Endothelial cell of umbilical vein (primary cell): ENCODE measurements around the gene ABAT. TPM values are rescaled to one million over a fixed set of nuclear protein-coding genes. Genes with fewer than 3 reads are reported as not detected.

ENCODE experiments used
- BruUV-seq: library from RNA; stranded (reverse); fragments of 400-500 nt; replicated peaks from 2 replicates; lab custom pipeline; 2021; lab: Mats Ljungman, UMichigan
- CTCF ChIA-PET: fragments of 300-600, 350-600 bp; sonication (Branson Sonifier 250); formaldehyde crosslinking; loops from one replicate; lab custom pipeline; 2021; ENCODE audit warnings: antibody characterized with exemption, inconsistent platforms; lab: Charles Lee
- POLR2A ChIA-PET: fragments of 300-600, 350-600 bp; sonication (Branson Sonifier 250); formaldehyde crosslinking; loops from one replicate; lab custom pipeline; 2021; ENCODE audit warnings: antibody characterized with exemption, inconsistent platforms; lab: Charles Lee
- DNase-seq: peaks from one replicate; pipeline ENCODE4 v3.0.0-alpha.2; 2011; ENCODE audit warnings: low read depth, low spot score
- FAIRE-seq: peaks from 2 replicates; lab custom pipeline; 2011; peaks lifted over from hg19 to GRCh38; lab: Jason Lieb, UNC
- H2AFZ ChIP-seq: 2 replicates; pipeline ENCODE4 v1.6.0; 2012; ENCODE audit warnings: low read depth, low read length, control low read depth, inconsistent platforms
- H3K27ac ChIP-seq: 2 replicates; pipeline ENCODE4 v1.5.1; 2011; ENCODE audit warnings: low read depth, mild to moderate bottlenecking, control low read depth, low read length, moderate library complexity; ENCODE audit not compliant: insufficient read depth
- H3K27me3 ChIP-seq, 2 experiments: 2 replicates each; pipeline versions ENCODE4 v1.6.0 to v1.6.1; 2011; ENCODE audit warnings: low read length in 2 of 2, mixed read lengths in 1 of 2; ENCODE audit not compliant: control insufficient read depth in 2 of 2, insufficient read depth in 2 of 2
- H3K36me3 ChIP-seq, 2 experiments: 2 replicates in 1 of 2; 3 replicates in 1 of 2; pipeline ENCODE4 v1.5.1; 2011; ENCODE audit warnings: low read length in 2 of 2, mild to moderate bottlenecking in 1 of 2, moderate library complexity in 1 of 2; ENCODE audit not compliant: control insufficient read depth in 2 of 2, insufficient read depth in 2 of 2; ENCODE audit errors: extremely low read depth in 1 of 2
- H3K4me1 ChIP-seq: 3 replicates; pipeline ENCODE4 v1.5.1; 2011; ENCODE audit warnings: mild to moderate bottlenecking, low read length; ENCODE audit not compliant: control insufficient read depth, insufficient read depth; ENCODE audit errors: extremely low read depth
- H3K4me2 ChIP-seq: 2 replicates; pipeline ENCODE4 v1.6.1; 2011; ENCODE audit warnings: low read length, control low read depth, mixed read lengths; ENCODE audit not compliant: insufficient read depth
- H3K4me3 ChIP-seq, 3 experiments: fragments of 200-600 bp in 1 of 3; sonication (generic), shearing (Covaris generic) in 1 of 3; replicated peaks in 1 of 3; 2 replicates each; pipeline ENCODE4 v1.5.1; 2011 to 2016; ENCODE audit warnings: control low read depth in 3 of 3, low read length in 3 of 3, mild to moderate bottlenecking in 2 of 3, inconsistent platforms in 1 of 3, low read depth in 1 of 3, moderate library complexity in 1 of 3; ENCODE audit not compliant: insufficient read depth in 1 of 3
- H3K79me2 ChIP-seq: 2 replicates; pipeline ENCODE4 v1.6.0; 2012; ENCODE audit warnings: low read length, inconsistent platforms; ENCODE audit not compliant: control insufficient read depth, insufficient read depth
- H3K9ac ChIP-seq: replicated peaks from 2 replicates; pipeline ENCODE3; 2011; ENCODE audit warnings: low read length, control low read depth; ENCODE audit not compliant: insufficient read depth; ENCODE audit errors: extremely low read depth
- H3K9me1 ChIP-seq: replicated peaks from 3 replicates; pipeline ENCODE4 v1.6.0; 2011; ENCODE audit warnings: mild to moderate bottlenecking, low read length; ENCODE audit not compliant: control insufficient read depth, insufficient read depth; ENCODE audit errors: extremely low read depth
- H3K9me3 ChIP-seq: replicated peaks from 2 replicates; pipeline ENCODE4 v1.5.1; 2012; ENCODE audit warnings: low read length, inconsistent platforms; ENCODE audit not compliant: control insufficient read depth, insufficient read depth
- H4K20me1 ChIP-seq: replicated peaks from 2 replicates; pipeline ENCODE3; 2011; ENCODE audit warnings: mild to moderate bottlenecking, low read length; ENCODE audit not compliant: control insufficient read depth, insufficient read depth; ENCODE audit errors: extremely low read depth
- CTCF ChIP-seq, 2 donors: IDR thresholded peaks; 1 replicate in 1 of 2; 2 replicates in 1 of 2; pipeline ENCODE4 v1.5.1; 2011; ENCODE audit warnings: low read length in 2 of 2, mild to moderate bottlenecking in 2 of 2, moderate library complexity in 2 of 2, control low read depth in 1 of 2, inconsistent platforms in 1 of 2, low read depth in 1 of 2; ENCODE audit not compliant: insufficient read depth in 1 of 2; ENCODE audit errors: extremely low read depth in 1 of 2
- EZH2 ChIP-seq: IDR thresholded peaks from 2 replicates; pipeline ENCODE4 v1.6.1; 2012; ENCODE audit warnings: borderline replicate concordance, low read depth, mild to moderate bottlenecking, moderate library complexity, low read length, inconsistent platforms; ENCODE audit not compliant: severe bottlenecking
- FOS ChIP-seq: IDR thresholded peaks from 2 replicates; pipeline ENCODE4 v1.6.1; 2011; ENCODE audit warnings: mild to moderate bottlenecking, low read length, moderate library complexity, borderline replicate concordance; ENCODE audit not compliant: insufficient read depth
- GATA2 ChIP-seq: IDR thresholded peaks from 2 replicates; pipeline ENCODE4 v1.7.0; 2011; ENCODE audit warnings: low read depth, mild to moderate bottlenecking, moderate library complexity, mixed read lengths, low read length; ENCODE audit not compliant: insufficient read length, insufficient read depth
- JUN ChIP-seq: IDR thresholded peaks from 2 replicates; pipeline ENCODE4 v1.6.1; 2011; ENCODE audit warnings: borderline replicate concordance, low read depth; ENCODE audit not compliant: insufficient read length, insufficient read depth
- MAX ChIP-seq: IDR thresholded peaks from 2 replicates; pipeline ENCODE4 v1.6.1; 2011; ENCODE audit not compliant: insufficient read depth, insufficient read length
- MYC ChIP-seq: IDR thresholded peaks from one replicate; pipeline ENCODE4 v1.6.1; 2011; ENCODE audit warnings: mild to moderate bottlenecking, low read depth, low read length
- POLR2A ChIP-seq: IDR thresholded peaks from 2 replicates; pipeline ENCODE4 v1.6.1; 2012; ENCODE audit warnings: low read depth, mild to moderate bottlenecking, control low read depth, low read length
- POLR2AphosphoS5 ChIP-seq: IDR thresholded peaks from 2 replicates; pipeline ENCODE4 v1.6.1; 2012; ENCODE audit warnings: low read depth, mild to moderate bottlenecking, control low read depth, low read length, moderate library complexity; ENCODE audit not compliant: insufficient read depth
- dilution Hi-C: fragments of 300-500 bp; cut with MboI; formaldehyde crosslinking; loops from one replicate; pipeline ENCODE4 v1.15.0; 2019; ENCODE audit warnings: low sequenced_read_pairs; ENCODE audit not compliant: extremely low pct_ligation_motif_present
- intact Hi-C: fragments of 100-400 bp; cut with micrococcal nuclease; formaldehyde crosslinking; loops from one replicate; pipeline ENCODE4 v1.10.0; 2022
- polyA plus RNA-seq, 4 experiments: library from polyadenylated mRNA; depleted of rRNA in 3 of 4; stranded (reverse) in 3 of 4; unstranded in 1 of 4; fragments of >200 nt; gene quantifications; 2 replicates each; pipeline versions ENCODE4 v1.2.1 to v1.2.3, GENCODE V29; 2011 to 2012; ENCODE audit warnings: missing spikeins in 1 of 4
- total RNA-seq: library from RNA; stranded (reverse); gene quantifications from 2 replicates; pipeline ENCODE4 v1.2.3, GENCODE V29; 2021

The ABAT gene
- total and polyA plus RNA-seq, 2 donors (not counting 3 experiments of a cell fraction or from before 2014, with no cell fraction given) = 1.3 to 1.4 TPM

DNA sequence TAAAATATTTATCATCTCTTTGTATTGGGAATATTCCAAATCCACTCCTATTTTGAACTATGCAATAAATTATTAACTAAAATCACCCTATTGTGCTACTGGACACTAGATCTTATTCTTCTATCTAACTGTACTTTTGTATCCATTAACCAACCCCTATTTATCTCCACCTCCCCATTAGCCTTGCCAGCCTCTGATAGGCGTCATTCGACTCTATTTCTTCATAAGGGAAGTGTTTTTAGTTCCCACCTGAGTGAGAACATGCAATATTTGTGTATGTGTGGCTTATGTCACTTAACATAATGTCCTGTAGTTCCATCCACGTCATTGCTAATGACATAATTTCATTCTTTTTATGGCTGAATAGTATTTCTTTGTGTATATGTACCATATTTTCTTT, 99.1 kb downstream of the ABAT start:
- Histone ChIP-seq H2AFZ (no peak overlapping the region), H3K4me2 (no peak overlapping the region), H3K4me3 (no peak overlapping the region), H3K4me1 (no peaks in the 10 kb centered on the region), H3K9ac (no peak overlapping the region), H3K9me1 (no peaks in the 10 kb centered on the region), H4K20me1 (no peaks in the 10 kb centered on the region), H3K27ac (no peak overlapping the region), H3K79me2 (no peaks in the 10 kb centered on the region), H3K36me3 (no peaks in the 10 kb centered on the region), H3K9me3 (no peaks in the 10 kb centered on the region), H3K27me3 (no peaks in the 10 kb centered on the region)
- BruUV-seq = no TSS peak
- TF ChIP-seq FOS = no peak
- no peak for TF ChIP-seq JUN
- no peak for TF ChIP-seq POLR2AphosphoS5
- TF ChIP-seq MAX = no peak
- no peak for TF ChIP-seq CTCF (IDR thresholded peaks at IDR 0.05; ENCODE audit: extremely low read depth in 1 of 2, insufficient read depth in 1 of 2, low read depth in 1 of 2, low read length in 2 of 2)
- TF ChIP-seq EZH2 = no peak
- TF ChIP-seq POLR2A = no peak
- TF ChIP-seq GATA2 = no peak
- no peak for TF ChIP-seq MYC
- intact Hi-C loops = no loop called here
- DNase-seq = no peak
- POLR2A ChIA-PET = no interaction called here
- dilution Hi-C loops = no loop called here
- FAIRE-seq = no peak
- CTCF ChIA-PET = no interaction called here
